ENCODE measurements around the gene HSBP1.

The HSBP1 gene

GRCh38 chr16:83807710-83808572, at the start of gene HSBP1:
TSS of gene HSBP1 (plus strand) at chr16:83807978. CDS start at chr16:83808077, 99 bp downstream.
- DNase-seq (ENCODE audit: low read depth in 1 of 2, low spot score in 1 of 2) = peak; percentile 84 to 92

GRCh38 chr16:83762141-83762991, 45.4 kb upstream of the HSBP1 start:
- DNase-seq (ENCODE audit: low read depth in 1 of 2, low spot score in 1 of 2) = no peak

GRCh38 chr16:83762992-83763358, 44.8 kb upstream of the HSBP1 start:
- no peak for DNase-seq (ENCODE audit: low read depth in 1 of 2, low spot score in 1 of 2)

- no peak for DNase-seq (ENCODE audit: low read depth in 1 of 2, low spot score in 1 of 2)
These were observed 38.8 kb upstream of the HSBP1 start for GRCh38 chr16:83768986-83769385.

GRCh38 chr16:83769397-83770008, 38.3 kb upstream of the HSBP1 start:
- DNase-seq (ENCODE audit: low read depth in 1 of 2, low spot score in 1 of 2) = no peak

GRCh38 chr16:83771306-83771942, 36.4 kb upstream of the HSBP1 start:
- DNase-seq (ENCODE audit: low read depth in 1 of 2, low spot score in 1 of 2) = no peak

- no peak for DNase-seq (ENCODE audit: low read depth in 1 of 2, low spot score in 1 of 2)
These were observed 35.0 kb upstream of the HSBP1 start for GRCh38 chr16:83772806-83773205.

GRCh38 chr16:83774066-83774465, 33.7 kb upstream of the HSBP1 start:
- no peak for DNase-seq (ENCODE audit: low read depth in 1 of 2, low spot score in 1 of 2)

- DNase-seq (ENCODE audit: low read depth in 1 of 2, low spot score in 1 of 2) = no peak
These were observed 30.8 kb upstream of the HSBP1 start for GRCh38 chr16:83776944-83777343.

- no peak for DNase-seq (ENCODE audit: low read depth in 1 of 2, low spot score in 1 of 2)
These were observed 27.9 kb upstream of the HSBP1 start for GRCh38 chr16:83779886-83780285.

- no peak for DNase-seq (ENCODE audit: low read depth in 1 of 2, low spot score in 1 of 2)
These were observed 22.3 kb upstream of the HSBP1 start for GRCh38 chr16:83785455-83785854.

GRCh38 chr16:83789642-83790401, 18.0 kb upstream of the HSBP1 start:
- DNase-seq (ENCODE audit: low read depth in 1 of 2, low spot score in 1 of 2) = no peak

- DNase-seq (ENCODE audit: low read depth in 1 of 2, low spot score in 1 of 2) = no peak
These were observed 15.9 kb upstream of the HSBP1 start for GRCh38 chr16:83791916-83792315.

GRCh38 chr16:83792391-83792790, 15.4 kb upstream of the HSBP1 start:
- DNase-seq (ENCODE audit: low read depth in 1 of 2, low spot score in 1 of 2) = no peak

- DNase-seq (ENCODE audit: low read depth in 1 of 2, low spot score in 1 of 2) = no peak
These were observed 14.6 kb upstream of the HSBP1 start for GRCh38 chr16:83793179-83793578.

GRCh38 chr16:83794860-83795554, 12.8 kb upstream of the HSBP1 start:
- DNase-seq (ENCODE audit: low read depth in 1 of 2, low spot score in 1 of 2) = no peak

GRCh38 chr16:83797013-83797412, 10.8 kb upstream of the HSBP1 start:
- DNase-seq (ENCODE audit: low read depth in 1 of 2, low spot score in 1 of 2) = no peak

GRCh38 chr16:83799336-83799735, 8.4 kb upstream of the HSBP1 start:
- DNase-seq (ENCODE audit: low read depth in 1 of 2, low spot score in 1 of 2) = no peak

- no peak for DNase-seq (ENCODE audit: low read depth in 1 of 2, low spot score in 1 of 2)
These were observed 5.6 kb upstream of the HSBP1 start for GRCh38 chr16:83802135-83802534.

Data from activated CD4-positive, alpha-beta T cell treated with anti-CD3 and anti-CD28 coated beads, Interleukin-2, amount 50 U/mL, for 24 hours (primary cell).